NT2/D1 (cell line): Measurements from ENCODE around the gene TMEM263.

ENCODE experiments used
- SUZ12 ChIP-seq: IDR thresholded peaks from 2 replicates; pipeline ENCODE4 v1.6.1; 2011; ENCODE audit not compliant: insufficient read length, insufficient read depth; ENCODE audit errors: extremely low read depth
- YY1 ChIP-seq: IDR thresholded peaks from 2 replicates; pipeline ENCODE4 v1.6.1; 2011; ENCODE audit not compliant: insufficient read length, insufficient read depth
- ZNF274 ChIP-seq: IDR thresholded peaks from 2 replicates; pipeline ENCODE4 v1.6.1; 2011; ENCODE audit warnings: mild to moderate bottlenecking, low read depth, low read length

DNA sequence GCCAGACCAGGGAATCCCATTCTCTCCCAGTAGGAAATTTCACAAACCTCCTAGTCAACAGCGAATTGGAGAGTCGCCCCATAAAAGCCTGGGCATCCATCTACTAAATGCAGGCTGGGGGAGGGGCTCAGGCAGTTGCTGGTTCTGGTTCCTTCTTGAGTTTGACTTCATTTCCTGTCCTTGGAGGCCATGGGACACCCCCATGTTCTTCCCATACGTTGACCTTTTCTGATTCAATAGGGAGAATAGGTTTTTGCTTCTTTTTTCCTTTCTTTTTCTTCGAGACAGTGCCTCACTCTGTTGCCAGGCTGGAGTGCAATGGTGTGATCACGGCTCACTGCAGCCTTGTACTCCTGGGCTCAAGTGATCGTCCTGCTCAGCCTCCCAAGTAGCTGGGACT is 44.1 kb upstream of the TMEM263 start:
- TF ChIP-seq YY1 (no peak), ZNF274 (no peak), SUZ12 (no peak)
